HG02973 (cell line): Measurements from ENCODE around the gene EGF.

Experiments
- ATAC-seq: cut with Tn5 transposase; IDR thresholded peaks from one replicate; pipeline ENCODE4 v1.9.1; 2021; ENCODE audit warnings: moderate library complexity; ENCODE audit not compliant: unreplicated experiment

The EGF gene

DNA sequence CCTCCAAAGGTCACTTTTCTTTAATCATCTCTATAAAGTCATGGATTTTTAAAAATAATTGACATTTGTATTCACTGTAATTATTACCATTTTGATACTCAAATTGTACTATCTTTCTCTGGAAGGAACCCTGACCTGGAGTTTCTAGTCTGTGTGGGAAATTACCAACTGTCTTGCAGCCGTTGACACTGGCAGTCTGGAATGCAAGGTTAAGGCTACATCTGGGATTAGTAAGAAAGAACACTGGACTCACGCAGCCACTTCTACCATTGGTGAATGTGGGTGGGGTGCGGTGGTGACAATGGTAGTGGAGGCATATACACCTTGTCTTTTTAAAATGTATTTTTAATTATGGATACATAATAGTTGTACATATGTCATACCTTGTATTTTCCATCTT lies 40.9 kb downstream of the EGF start:
- no peak for ATAC-seq

DNA sequence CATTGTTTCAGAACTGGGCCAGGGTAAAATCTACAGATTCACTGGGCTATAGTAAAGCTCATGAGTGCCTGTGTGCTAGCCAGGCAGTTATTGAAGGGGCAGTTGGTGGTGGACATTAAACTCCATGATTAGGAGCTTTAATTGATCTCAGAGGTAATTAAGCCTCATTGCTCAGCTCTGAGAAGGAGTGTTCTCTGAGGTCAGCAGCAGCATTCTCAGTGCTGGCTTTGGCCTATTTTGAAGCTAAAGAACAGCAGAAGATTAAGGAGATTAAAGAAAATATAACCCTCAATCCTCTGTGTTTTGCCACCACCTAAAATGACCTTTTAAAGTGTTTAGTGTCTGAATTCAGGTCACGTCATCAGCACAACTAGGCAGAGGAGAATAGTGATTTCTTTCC lies 42.5 kb downstream of the EGF start:
- no peak for ATAC-seq

DNA sequence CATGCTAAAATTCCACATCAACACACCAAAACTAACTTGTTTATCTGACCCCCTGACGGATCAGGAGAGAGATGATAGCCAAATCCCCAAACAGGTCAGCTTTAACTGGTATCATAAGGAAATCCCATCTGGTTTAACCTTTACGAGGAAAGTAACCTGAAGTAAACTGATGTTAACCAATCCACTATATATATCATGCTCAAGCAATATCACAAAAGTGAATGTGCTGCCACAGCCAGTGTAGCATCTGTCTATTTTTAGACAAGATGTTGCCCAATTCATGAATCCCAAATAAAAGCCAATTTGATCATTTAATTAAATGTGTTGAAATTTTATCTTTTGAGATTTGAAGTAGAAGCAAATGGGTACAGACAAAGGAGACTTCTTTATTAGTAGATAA lies 44.5 kb downstream of the EGF start:
- ATAC-seq, result no peak

DNA sequence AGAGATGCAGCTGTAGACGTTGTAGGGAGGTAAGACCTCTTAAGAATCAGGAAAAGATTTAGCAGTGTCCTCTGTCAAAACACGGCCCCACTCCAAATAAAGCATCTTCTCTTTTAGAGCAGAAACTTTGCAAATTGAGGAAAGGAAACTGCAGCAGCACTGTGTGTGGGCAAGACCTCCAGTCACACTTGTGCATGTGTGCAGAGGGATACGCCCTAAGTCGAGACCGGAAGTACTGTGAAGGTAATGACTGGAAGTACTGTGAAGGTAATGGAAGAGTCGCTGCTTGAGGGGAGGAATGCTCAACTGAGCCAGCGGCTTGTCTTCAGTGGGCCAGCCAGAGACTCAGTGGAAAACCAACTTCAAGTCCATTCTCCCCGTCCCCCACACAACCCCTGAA lies 46.5 kb downstream of the EGF start:
- ATAC-seq, result no peak

DNA sequence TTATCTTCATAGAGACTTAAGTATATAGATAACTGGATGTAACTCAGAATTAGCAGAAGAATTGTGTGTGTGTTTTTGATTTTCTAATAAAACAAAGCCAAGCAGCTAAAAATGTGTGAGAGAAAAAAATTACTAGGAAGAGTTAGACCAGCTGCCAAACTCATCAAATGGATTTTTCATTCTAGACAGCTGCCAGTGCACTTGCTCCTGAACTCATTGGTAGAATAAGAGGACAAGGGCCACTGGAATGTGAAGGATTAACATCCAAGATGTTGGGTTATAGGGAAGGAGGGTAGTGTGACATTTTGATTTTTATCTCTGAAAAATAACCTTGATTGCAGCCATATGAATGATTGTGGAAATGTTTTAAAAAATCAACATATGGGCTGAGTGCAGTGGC lies 49.7 kb downstream of the EGF start:
- ATAC-seq, result no peak

DNA sequence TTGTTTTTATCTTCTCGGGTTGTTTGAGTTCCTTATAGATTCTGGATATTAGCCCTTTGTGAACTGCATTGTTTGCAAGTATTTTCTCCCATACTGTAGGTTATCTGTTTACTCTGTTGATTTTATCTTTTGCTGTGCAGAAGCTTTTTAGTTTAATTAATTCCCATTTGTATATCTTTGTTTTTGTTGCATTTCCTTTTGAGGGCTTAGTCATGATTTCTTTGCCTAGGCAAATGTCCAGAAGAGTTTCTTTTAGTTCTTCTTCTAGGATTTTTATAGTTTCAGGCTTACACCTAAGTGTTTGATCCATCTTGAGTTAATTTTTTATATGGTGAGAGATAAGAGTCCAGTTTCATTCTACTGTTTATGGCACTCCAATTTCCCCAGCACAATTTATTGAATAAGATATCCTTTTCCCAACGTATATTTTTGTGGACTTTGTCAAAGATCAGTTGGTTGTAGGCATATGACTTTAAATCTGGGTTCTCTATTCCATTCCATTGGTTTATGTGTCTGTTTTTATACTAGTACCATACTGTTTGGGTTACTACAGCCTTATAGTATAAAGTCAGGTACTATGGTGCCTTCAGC lies 54.3 kb downstream of the EGF start:
- no peak for ATAC-seq

DNA sequence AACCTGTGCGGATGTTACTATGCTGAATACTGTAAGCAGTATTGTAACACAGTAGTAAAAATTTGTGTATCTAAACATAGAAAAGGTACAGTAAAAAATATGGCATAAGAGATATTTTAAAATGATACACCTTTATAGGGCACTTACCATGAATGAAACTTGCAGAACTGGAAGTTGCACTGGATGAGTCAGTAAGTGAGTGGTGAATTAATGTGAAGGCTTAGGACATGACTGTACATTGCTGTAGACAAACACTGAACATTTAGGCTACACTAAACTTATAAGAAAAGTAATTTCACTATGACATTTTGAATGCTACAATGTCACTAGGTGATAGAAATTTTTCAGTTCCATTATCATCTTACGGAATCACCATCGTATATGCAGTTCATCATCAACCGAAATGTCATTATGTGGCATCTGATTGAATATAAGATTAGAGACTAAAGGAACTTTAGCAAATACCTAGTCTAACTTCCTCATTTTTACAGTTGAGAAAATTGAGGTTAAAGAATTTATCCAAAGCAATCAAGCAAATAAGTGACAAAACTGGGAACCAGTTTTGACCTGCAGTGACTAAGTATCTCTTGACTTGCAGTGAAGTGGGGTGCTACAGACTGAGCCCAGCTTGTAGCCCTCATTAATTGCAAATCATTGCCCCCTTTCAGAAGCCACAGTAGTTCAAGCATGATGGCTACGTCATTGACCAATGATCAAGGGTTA lies 55.3 kb downstream of the EGF start:
- ATAC-seq, result peak; percentile 69

DNA sequence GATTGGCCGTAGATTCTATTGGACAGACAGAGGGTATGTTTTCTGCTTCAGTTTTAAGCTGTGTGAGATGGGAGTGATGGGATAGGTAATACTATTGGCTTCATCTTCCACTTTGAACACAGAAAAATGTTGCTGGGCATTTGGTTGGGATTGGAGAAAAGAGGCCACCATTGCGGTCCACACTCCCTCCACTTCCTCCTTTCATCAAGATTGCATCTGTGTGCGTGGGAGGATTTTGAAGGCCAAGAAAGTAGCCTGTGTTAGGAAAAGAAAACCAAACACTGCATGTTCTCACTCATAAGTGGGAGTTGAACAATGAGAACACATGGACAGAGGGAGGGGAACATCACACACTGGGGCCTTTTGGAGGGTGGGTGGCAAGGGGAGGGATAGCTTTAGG lies 56.4 kb downstream of the EGF start:
- no peak for ATAC-seq

DNA sequence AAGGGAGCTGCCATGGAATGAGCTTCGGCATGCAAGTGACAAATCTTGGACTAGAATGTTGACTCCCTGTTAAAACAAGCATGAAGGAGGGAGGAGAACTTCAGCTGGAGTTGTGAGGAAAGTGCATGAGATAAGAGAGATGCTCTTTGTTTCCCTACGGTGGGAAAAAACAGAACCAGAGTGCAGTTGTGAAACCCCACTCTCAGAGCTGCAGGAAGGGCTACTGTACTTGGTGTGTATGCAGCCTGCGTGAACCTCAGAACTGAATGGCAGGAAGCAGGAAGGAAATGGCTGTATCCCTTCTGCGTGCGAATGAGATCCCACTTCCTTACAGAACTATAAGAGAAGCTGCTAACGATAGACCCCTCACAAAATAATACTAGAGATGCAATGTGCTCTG lies 57.2 kb downstream of the EGF start:
- no peak for ATAC-seq

DNA sequence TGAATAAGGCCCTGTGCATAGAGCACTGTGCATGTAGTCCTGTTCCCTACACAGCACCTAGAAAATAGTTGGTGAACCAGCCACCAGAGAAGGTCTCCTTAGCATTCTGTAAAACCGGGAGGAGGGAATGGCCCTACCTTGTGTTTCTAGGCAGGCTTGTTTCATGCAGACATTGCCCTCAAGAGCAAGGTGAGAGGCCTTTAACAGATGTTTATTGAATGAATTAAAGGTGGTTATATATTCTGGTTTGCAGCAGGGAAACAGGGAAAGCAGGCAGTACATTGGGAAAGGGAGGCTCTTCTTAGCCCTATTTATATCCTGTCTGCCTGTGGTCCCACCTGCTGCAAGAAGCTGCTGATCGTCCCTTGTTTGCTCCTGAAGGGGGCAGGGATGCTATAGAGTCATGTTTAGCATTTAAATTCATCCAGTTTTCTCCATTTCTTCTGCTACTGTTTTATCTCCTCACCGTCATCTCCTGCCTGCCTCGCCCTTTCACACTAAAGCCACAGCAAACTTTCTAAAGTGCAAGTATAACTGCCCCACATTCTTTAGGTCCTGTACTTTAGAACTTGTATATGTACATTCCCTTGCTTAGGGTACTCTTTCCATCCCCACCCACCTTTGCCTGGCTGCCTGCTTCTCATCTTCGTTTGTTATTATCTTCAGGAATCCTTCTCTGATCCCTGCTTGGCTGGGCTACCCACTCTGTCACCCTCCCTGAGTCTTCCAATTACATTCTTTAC lies 60.3 kb downstream of the EGF start:
- ATAC-seq, result no peak

DNA sequence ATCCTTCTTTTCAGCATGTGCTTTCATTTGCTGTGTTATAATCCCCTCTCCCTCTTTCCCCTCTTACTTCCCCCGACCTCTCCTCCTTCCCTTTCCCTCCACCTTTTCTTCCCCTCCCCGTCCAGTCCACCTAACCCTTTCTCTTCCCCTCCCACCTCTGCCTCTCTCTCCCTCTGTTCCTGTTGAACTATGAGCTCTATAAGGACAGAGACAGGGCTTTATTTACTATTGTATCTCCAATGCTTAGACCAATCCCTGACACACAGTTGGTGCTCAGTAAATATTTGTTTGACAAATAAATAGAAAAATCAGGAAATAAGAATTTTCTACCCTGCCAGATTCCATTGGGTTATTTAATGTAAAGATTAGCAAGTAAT lies 60.8 kb downstream of the EGF start:
- ATAC-seq, result no peak

DNA sequence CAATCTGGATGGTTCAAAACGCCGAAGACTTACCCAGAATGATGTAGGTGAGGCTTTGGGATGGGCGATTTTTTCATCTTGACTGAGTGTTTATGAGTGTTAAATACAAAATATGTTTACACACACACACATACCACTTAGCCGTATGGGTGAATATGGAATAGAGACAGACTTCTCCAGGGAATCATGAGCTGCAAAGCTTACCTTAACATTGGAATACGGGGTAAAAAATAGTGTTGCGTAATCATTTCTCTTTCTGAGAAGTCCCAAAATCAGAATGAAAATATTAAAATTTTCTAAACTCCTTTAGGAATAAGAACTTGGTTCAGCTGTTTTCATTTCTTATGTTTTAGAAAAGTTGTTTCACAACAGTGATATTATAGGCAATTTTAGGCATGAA lies 63.5 kb downstream of the EGF start:
- ATAC-seq, result no peak

DNA sequence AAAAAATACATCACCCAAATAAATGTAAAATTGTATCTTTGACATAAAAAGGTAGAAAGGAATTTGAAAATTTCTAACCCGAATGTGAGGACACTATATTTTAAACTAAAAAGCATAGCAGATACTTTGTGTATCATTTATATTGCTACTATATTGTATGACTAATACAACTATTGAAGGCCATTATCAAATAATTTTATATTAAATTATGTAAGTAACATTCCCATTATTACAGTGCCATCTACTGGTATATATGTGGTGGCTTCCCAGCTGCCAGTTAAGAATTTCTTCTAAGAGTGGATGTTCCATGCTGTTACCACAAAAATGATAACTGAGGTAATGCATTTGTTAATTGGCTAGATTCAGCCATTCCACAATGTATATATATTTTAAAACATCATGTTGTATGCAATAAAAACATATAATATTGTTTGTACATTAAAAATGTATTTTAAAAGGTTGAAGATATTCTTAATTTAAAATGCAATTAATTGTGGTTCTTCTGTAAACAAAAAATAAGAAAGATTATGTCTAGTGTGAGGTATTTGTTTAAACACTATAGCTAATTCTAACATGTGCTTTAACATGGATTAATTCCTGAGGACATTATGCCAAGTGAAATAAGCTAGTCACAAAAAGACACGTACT lies 65.3 kb downstream of the EGF start:
- ATAC-seq, result no peak

DNA sequence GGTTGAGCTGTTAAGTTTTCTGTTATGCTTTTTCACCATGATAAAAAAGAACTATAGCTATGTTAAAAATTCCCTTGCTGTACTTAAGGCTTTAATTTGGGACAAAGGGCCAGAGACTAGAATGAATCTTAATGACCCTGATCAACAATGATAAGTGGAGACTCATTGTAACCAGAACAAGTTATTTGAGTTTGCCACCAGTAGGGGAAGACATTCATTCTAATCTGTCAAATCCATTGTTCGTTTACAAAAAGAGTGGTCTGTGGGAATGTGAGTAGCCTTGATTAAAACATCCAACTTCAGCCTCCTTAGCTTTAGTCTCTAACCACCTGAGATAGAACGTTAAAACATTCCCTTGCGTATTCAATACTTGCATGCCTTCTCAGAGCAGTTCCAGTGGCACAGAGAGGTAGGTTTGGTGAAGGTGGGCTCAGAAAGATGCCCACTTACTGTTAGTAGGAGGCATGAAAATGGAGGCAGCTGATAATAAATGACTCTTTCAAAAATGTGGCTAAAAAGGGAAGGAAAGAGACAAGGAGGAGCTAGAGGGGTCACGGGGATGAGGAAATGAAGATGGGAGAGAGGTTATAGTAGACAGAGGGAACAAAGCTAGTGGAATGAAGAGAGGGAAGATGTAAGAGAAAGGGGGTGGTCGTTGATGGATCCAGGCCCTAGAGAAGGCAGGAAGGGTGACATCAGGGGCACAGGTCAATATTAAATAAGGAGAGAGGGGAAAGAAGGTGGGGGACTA lies 66.2 kb downstream of the EGF start:
- no peak for ATAC-seq

DNA sequence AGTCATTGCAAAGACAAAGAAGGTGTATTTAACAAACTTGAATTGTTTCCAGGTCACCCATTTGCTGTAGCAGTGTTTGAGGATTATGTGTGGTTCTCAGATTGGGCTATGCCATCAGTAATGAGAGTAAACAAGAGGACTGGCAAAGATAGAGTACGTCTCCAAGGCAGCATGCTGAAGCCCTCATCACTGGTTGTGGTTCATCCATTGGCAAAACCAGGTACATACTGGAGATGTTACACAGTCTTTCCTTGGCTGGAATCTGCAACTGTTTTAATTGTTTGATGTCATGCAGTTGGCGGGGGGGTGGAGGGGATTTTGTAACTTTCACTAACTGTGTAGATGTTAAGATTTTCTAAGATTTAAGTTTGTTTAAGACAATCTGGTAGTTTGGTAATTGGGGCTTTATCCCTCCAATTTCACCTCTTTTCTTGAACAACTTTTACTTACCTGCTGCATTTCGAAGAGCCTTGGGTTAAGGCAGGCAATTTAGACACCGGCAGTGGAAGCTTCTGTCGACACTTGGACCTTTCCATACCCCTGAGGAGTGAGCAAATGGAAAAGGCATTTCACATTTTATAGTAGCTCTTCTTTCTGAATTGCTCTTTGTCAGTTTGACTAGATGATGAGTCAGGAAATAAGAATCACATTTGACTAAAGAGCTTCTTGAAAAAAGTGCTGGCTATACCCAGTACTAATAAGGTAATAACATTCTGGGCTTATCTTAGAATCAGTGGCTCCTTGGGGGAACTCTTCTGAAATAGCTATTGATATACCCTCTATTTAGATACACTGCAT lies 67.4 kb downstream of the EGF start:
- ATAC-seq, result no peak

DNA sequence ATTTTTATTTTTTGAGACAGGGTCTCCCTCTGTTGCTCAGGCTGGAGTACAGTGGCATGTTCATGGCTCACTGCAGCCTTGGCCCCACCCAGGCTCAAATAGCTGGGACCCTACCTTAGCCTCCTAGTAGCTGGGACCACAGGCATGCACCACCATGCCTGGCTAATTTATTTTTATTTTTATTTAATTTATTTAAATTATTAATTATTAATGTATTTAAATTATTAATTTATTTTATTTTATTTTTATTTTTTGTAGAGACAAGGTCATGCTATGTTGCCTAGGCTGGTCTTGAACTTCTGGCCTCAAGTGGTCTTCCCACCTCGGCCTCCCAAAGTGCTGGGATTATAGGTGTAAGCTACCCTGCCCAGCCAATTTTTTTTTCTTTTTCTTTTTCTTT lies 69.3 kb downstream of the EGF start:
- ATAC-seq, result no peak

DNA sequence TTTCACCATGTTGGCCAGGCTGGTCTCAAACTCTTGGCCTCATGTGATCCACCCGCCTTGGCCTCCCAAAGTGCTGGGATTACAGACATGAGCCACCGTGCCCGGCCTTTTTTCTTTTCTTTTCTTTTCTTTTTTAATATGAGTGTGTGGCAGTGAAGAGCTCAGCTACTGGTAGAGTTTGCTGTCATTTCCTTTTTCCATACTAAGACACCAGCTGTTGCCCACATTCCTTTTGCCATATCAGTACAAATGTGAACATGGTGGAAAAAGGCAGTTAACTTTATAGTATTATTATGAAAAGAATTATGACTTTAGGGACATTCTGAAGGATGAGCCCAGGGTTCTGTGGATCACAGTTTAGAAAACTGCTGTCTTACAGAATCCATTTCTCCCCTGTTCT lies 69.8 kb downstream of the EGF start:
- ATAC-seq, result no peak

DNA sequence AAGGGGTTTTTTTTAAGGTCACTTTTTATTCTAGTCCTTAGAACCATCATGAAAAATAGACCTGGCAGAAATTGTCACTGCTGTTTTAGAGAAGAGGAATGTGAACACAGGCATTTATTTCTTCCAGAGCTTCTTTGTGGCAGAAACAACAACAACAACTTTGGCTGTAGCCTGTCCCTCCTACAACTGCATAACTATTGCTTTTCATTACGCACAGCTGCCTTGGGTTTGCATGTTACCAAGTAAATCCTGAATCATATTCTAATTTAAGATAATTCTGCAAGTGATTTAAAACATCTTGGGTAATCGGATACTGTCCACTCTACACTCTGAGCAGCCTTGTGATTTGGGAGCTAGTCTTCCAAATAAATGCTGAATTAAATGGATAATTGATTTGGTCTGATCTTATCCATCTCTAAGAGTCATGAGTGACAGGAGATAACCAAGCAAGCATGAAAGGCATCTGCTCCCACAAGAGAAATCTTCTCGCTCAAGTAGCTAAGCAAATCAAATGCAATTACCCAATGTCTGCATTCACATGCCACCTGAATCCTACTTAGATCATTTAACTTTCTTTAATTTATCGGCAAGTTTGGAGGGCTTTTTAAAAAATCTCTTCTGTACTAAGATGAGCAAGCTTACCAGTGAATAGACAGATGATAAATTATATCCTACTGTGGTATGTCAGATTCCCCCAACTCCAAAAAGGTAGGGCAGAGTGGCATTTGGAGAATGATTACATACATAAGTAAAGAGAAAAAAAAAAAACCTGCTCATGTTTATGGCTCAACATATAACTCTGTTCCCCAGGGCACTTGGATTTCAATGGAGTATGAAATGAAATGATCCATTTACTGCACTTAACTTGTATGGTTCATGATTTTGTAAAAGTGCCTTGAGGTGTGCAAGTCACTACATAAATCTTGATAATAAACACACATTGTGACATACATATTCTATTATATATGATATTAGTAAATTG lies 73.6 kb downstream of the EGF start:
- no peak for ATAC-seq

DNA sequence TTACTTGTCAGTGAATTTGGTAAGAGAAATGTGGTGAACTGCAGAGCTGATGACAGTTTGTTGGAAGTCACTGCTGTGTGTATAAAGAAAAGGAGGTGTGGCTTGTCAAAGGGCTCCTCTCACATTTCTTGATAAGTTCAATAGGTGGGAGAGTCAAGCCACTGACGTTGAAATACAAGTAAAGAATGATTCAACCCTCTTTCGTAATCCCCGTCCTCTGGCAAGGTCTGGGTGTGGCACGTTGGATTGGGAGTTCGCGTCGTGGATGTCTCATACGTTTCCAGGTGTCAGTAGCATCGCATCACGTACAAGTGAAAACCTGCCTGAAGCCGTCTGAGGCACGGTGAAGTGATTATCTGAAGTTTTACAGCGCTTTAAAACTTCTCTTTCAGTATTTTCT lies 76.4 kb downstream of the EGF start:
- ATAC-seq, result no peak
